Neuronal stem cell (in vitro differentiated cells): ENCODE data around the gene BMP5.

Experiments used
- DNase-seq: peaks from one replicate; pipeline ENCODE4 v3.0.0-alpha.2; 2013; ENCODE audit warnings: low spot score
- H2AFZ ChIP-seq: one replicate; pipeline ENCODE4 v1.6.1; 2013; ENCODE audit warnings: mild to moderate bottlenecking, low read length, inconsistent platforms
- H2AK5ac ChIP-seq: 2 replicates; pipeline ENCODE4 v1.6.1; 2013; ENCODE audit warnings: low read depth, mild to moderate bottlenecking, inconsistent platforms, low read length, moderate library complexity, mixed read lengths
- H2BK120ac ChIP-seq: 2 replicates; pipeline ENCODE4 v1.6.1; 2013; ENCODE audit warnings: low read depth, mild to moderate bottlenecking, inconsistent platforms, low read length, moderate library complexity, mixed read lengths
- H2BK12ac ChIP-seq: one replicate; pipeline ENCODE4 v1.6.1; 2013; ENCODE audit warnings: low read length, inconsistent platforms
- H2BK15ac ChIP-seq: 2 replicates; pipeline ENCODE4 v1.6.1; 2013; ENCODE audit warnings: mild to moderate bottlenecking, low read length, inconsistent platforms, mixed read lengths
- H2BK5ac ChIP-seq: one replicate; pipeline ENCODE4 v1.6.1; 2013; ENCODE audit warnings: inconsistent platforms, mild to moderate bottlenecking, low read length, moderate library complexity
- H3K14ac ChIP-seq: one replicate; pipeline ENCODE4 v1.6.1; 2013; ENCODE audit warnings: low read length, inconsistent platforms
- H3K18ac ChIP-seq: 2 replicates; pipeline ENCODE4 v1.6.1; 2013; ENCODE audit warnings: low read length, inconsistent platforms
- H3K23ac ChIP-seq: 2 replicates; pipeline ENCODE4 v1.6.1; 2013; ENCODE audit warnings: low read depth, mild to moderate bottlenecking, mixed read lengths, low read length, inconsistent platforms; ENCODE audit not compliant: poor library complexity
- H3K27ac ChIP-seq: replicated peaks from 3 replicates; pipeline ENCODE4 v1.5.1; 2013; ENCODE audit warnings: low read length, inconsistent platforms
- H3K27me3 ChIP-seq, 3 experiments: 2 replicates each; pipeline ENCODE4 v1.6.1; 2013; ENCODE audit warnings: low read length in 3 of 3, mild to moderate bottlenecking in 2 of 3, inconsistent platforms in 1 of 3, low read depth in 1 of 3, mixed read lengths in 1 of 3, moderate library complexity in 1 of 3; ENCODE audit not compliant: control insufficient read depth in 3 of 3, insufficient read depth in 3 of 3
- H3K36me3 ChIP-seq, 2 donors: replicated peaks in 1 of 2; 2 replicates each; pipeline ENCODE4 v1.6.1; 2013; ENCODE audit warnings: low read length in 2 of 2; ENCODE audit not compliant: control insufficient read depth in 2 of 2, insufficient read depth in 2 of 2
- H3K4ac ChIP-seq: 2 replicates; pipeline ENCODE4 v1.6.1; 2013; ENCODE audit warnings: inconsistent platforms, mild to moderate bottlenecking, low read length, moderate library complexity
- H3K4me1 ChIP-seq, 2 donors: 1 replicate in 1 of 2; 2 replicates in 1 of 2; pipeline ENCODE4 v1.6.1; 2013; ENCODE audit warnings: low read length in 2 of 2, low read depth in 1 of 2; ENCODE audit not compliant: control insufficient read depth in 2 of 2, insufficient read depth in 1 of 2
- H3K4me2 ChIP-seq: one replicate; pipeline ENCODE4 v1.6.1; 2013; ENCODE audit warnings: mild to moderate bottlenecking, low read length, inconsistent platforms; ENCODE audit not compliant: insufficient read depth, poor library complexity, severe bottlenecking
- H3K4me3 ChIP-seq, 2 donors: 2 replicates each; pipeline ENCODE4 v1.5.1; 2013; ENCODE audit warnings: low read length in 2 of 2, mild to moderate bottlenecking in 2 of 2, inconsistent platforms in 1 of 2, moderate library complexity in 1 of 2
- H3K79me1 ChIP-seq: one replicate; pipeline ENCODE4 v1.6.1; 2013; ENCODE audit warnings: low read depth, mild to moderate bottlenecking, inconsistent platforms, low read length, moderate library complexity
- H3K9ac ChIP-seq: one replicate; pipeline ENCODE4 v1.6.1; 2013; ENCODE audit warnings: mild to moderate bottlenecking, low read depth, low read length, inconsistent platforms; ENCODE audit not compliant: poor library complexity
- H3K9me3 ChIP-seq, 2 donors: replicated peaks in 1 of 2; 2 replicates each; pipeline versions ENCODE3 to v1.6.1; 2013; ENCODE audit warnings: low read length in 2 of 2, mild to moderate bottlenecking in 2 of 2, inconsistent platforms in 1 of 2, low read depth in 1 of 2, mixed read lengths in 1 of 2, moderate library complexity in 1 of 2; ENCODE audit not compliant: control insufficient read depth in 2 of 2, insufficient read depth in 1 of 2
- H4K8ac ChIP-seq: one replicate; pipeline ENCODE4 v1.6.1; 2013; ENCODE audit warnings: low read depth, mild to moderate bottlenecking, inconsistent platforms, low read length, moderate library complexity
- H4K91ac ChIP-seq: one replicate; pipeline ENCODE4 v1.6.1; 2013; ENCODE audit warnings: low read length, low read depth, mild to moderate bottlenecking, inconsistent platforms; ENCODE audit not compliant: poor library complexity
- WGBS, 2 donors: extraction: QIAGEN DNeasy Blood & Tissue Kit; methylation state at CpG; one replicate each; pipeline ENCODE4 v1.1.7; 2013; ENCODE audit warnings: missing lambda C conversion rate in 2 of 2, mixed read lengths in 1 of 2; ENCODE audit not compliant: insufficient read length in 2 of 2, insufficient replicate concordance in 1 of 2; ENCODE audit errors: extremely low coverage in 2 of 2; 5-methylcytosine and 5-hydroxymethylcytosine counted together

BMP5 gene

GRCh38 chr6:55778705-55779104 lies 96.7 kb downstream of the BMP5 start:
- H2AFZ ChIP-seq, result no peak overlapping the region
- no peak for DNase-seq
- no peak overlapping the region for H4K91ac ChIP-seq
- no peak overlapping the region for H3K18ac ChIP-seq
- no peaks in the 10 kb centered on the region for H3K27me3 ChIP-seq
- no peak overlapping the region for H3K4ac ChIP-seq
- peaks cover 0 to 4% of the 10 kb centered on the region in 2 donors for H3K36me3 ChIP-seq
- no peak overlapping the region for H3K23ac ChIP-seq
- no peak overlapping the region for H3K9ac ChIP-seq
- no peaks in the 10 kb centered on the region for H3K9me3 ChIP-seq
- no peak overlapping the region for H2BK5ac ChIP-seq
- no peak overlapping the region for H2BK120ac ChIP-seq
- WGBS, 2 donors, result no CpG with 5 or more reads among the region's 2 CpGs
- H3K4me1 ChIP-seq, result peaks cover 2 to 12% of the 10 kb centered on the region in 2 donors
- no peak overlapping the region for H3K4me2 ChIP-seq
- H2BK12ac ChIP-seq, result no peak overlapping the region
- no peak overlapping the region for H2AK5ac ChIP-seq
- H3K14ac ChIP-seq, result no peak overlapping the region
- H3K4me3 ChIP-seq, result no peak overlapping the region
- no peak overlapping the region for H3K27ac ChIP-seq
- H2BK15ac ChIP-seq, result no peak overlapping the region
- H4K8ac ChIP-seq, result no peak overlapping the region
- no peaks in the 10 kb centered on the region for H3K79me1 ChIP-seq

- no CpG with 5 or more reads among the region's 1 CpG for WGBS, 2 donors
- no peaks in the 10 kb centered on the region for H3K27me3 ChIP-seq
- DNase-seq, result no peak
Measured at GRCh38 chr6:55777469-55777868, 97.9 kb downstream of the BMP5 start.

GRCh38 chr6:55776113-55776512 lies 99.3 kb downstream of the BMP5 start:
- Histone ChIP-seq H3K9ac (no peak overlapping the region), H3K9me3 (no peaks in the 10 kb centered on the region), H3K23ac (no peak overlapping the region), H2BK15ac (no peak overlapping the region), H3K4me2 (no peak overlapping the region), H2BK12ac (no peak overlapping the region), H3K4me3 (no peak overlapping the region), H3K27me3 (no peaks in the 10 kb centered on the region), H3K4me1 (no peaks in the 10 kb centered on the region), H4K91ac (no peak overlapping the region), H3K27ac (no peak overlapping the region), H3K79me1 (no peaks in the 10 kb centered on the region), H3K4ac (no peak overlapping the region), H3K14ac (no peak overlapping the region), H2AK5ac (no peak overlapping the region), H3K18ac (no peak overlapping the region), H4K8ac (no peak overlapping the region), H2BK120ac (no peak overlapping the region), H3K36me3 (peaks cover 0 to 6% of the 10 kb centered on the region in 2 donors), H2BK5ac (no peak overlapping the region), H2AFZ (no peak overlapping the region)
- no peak for DNase-seq
- no CpG with 5 or more reads among the region's 1 CpG for WGBS, 2 donors

More at GRCh38 chr6:55777469-55777868, 97.9 kb downstream of the BMP5 start:
- no peak overlapping the region for H3K27ac ChIP-seq
- no peak overlapping the region for H3K9ac ChIP-seq
- peaks cover 0 to 6% of the 10 kb centered on the region in 2 donors for H3K36me3 ChIP-seq
- no peak overlapping the region for H3K23ac ChIP-seq
- H3K4me1 ChIP-seq, result peaks cover 2 to 9% of the 10 kb centered on the region in 2 donors
- no peaks in the 10 kb centered on the region for H3K9me3 ChIP-seq
- no peak overlapping the region for H3K4me3 ChIP-seq
- H2AFZ ChIP-seq, result no peak overlapping the region
- no peak overlapping the region for H3K14ac ChIP-seq
- H2BK120ac ChIP-seq, result no peak overlapping the region
- no peak overlapping the region for H2BK15ac ChIP-seq
- H4K91ac ChIP-seq, result no peak overlapping the region
- H3K4ac ChIP-seq, result no peak overlapping the region
- no peaks in the 10 kb centered on the region for H3K79me1 ChIP-seq
- H4K8ac ChIP-seq, result no peak overlapping the region
- no peak overlapping the region for H3K4me2 ChIP-seq
- H2AK5ac ChIP-seq, result no peak overlapping the region
- H3K18ac ChIP-seq, result no peak overlapping the region
- no peak overlapping the region for H2BK12ac ChIP-seq
- H2BK5ac ChIP-seq, result no peak overlapping the region

GRCh38 chr6:55775029-55775318 lies 100.4 kb downstream of the BMP5 start:
- H3K4ac ChIP-seq, result no peak overlapping the region
- no peak overlapping the region for H2AFZ ChIP-seq
- H3K27me3 ChIP-seq, result no peaks in the 10 kb centered on the region

More at GRCh38 chr6:55775029-55775318, 100.4 kb downstream of the BMP5 start:
- Histone ChIP-seq H3K9me3 (no peaks in the 10 kb centered on the region), H3K36me3 (peaks cover 0 to 11% of the 10 kb centered on the region in 2 donors), H3K9ac (no peak overlapping the region), H2BK120ac (no peak overlapping the region), H3K18ac (no peak overlapping the region), H3K4me1 (no peaks in the 10 kb centered on the region), H3K23ac (no peak overlapping the region), H2AK5ac (no peak overlapping the region), H3K27ac (no peak overlapping the region), H3K4me2 (no peak overlapping the region), H2BK5ac (no peak overlapping the region), H3K14ac (no peak overlapping the region), H3K4me3 (no peak overlapping the region), H3K79me1 (no peaks in the 10 kb centered on the region), H4K8ac (no peak overlapping the region), H2BK12ac (no peak overlapping the region), H4K91ac (no peak overlapping the region), H2BK15ac (no peak overlapping the region)
- no peak for DNase-seq
